Keratinocyte (primary cell): ENCODE results near the gene MAPK13. TPM values are rescaled to one million over a fixed set of nuclear protein-coding genes. Genes with fewer than 3 reads are reported as not detected.
A peak's percentile ranks its signal among the peaks of the same experiment; 100 is the strongest.

Source experiments
- DNase-seq: peaks from one replicate; pipeline ENCODE4 v3.0.0-alpha.2; 2011; ENCODE audit warnings: low read depth, missing footprints, low spot score
- FAIRE-seq: peaks from 2 replicates; lab custom pipeline; 2011; peaks lifted over from hg19 to GRCh38; lab: Jason Lieb, UNC
- H2AFZ ChIP-seq: 2 replicates; pipeline ENCODE4 v1.6.0; 2012; ENCODE audit warnings: low read length, control low read depth, inconsistent platforms; ENCODE audit not compliant: control insufficient read depth
- H3K27ac ChIP-seq: 2 replicates; pipeline ENCODE4 v1.5.1; 2011; ENCODE audit warnings: low read length; ENCODE audit not compliant: control insufficient read depth, insufficient read depth
- H3K27me3 ChIP-seq: 3 replicates; pipeline ENCODE4 v1.6.0; 2011; ENCODE audit warnings: low read length; ENCODE audit not compliant: control insufficient read depth, insufficient read depth; ENCODE audit errors: extremely low read depth
- H3K36me3 ChIP-seq, 2 experiments: 2 replicates in 1 of 2; 3 replicates in 1 of 2; pipeline ENCODE4 v1.5.1; 2011; ENCODE audit warnings: low read length in 2 of 2, mild to moderate bottlenecking in 1 of 2; ENCODE audit not compliant: control insufficient read depth in 2 of 2, insufficient read depth in 2 of 2; ENCODE audit errors: extremely low read depth in 1 of 2
- H3K4me1 ChIP-seq: 3 replicates; pipeline ENCODE4 v1.5.1; 2011; ENCODE audit warnings: low read length; ENCODE audit not compliant: control insufficient read depth, insufficient read depth; ENCODE audit errors: extremely low read depth
- H3K4me2 ChIP-seq: 3 replicates; pipeline ENCODE4 v1.6.0; 2011; ENCODE audit warnings: low read depth, low read length; ENCODE audit not compliant: control insufficient read depth, insufficient read depth; ENCODE audit errors: extremely low read depth
- H3K4me3 ChIP-seq, 3 experiments: fragments of 200-600 bp in 1 of 3; sonication (generic) in 1 of 3; 2 replicates in 2 of 3; 3 replicates in 1 of 3; pipeline ENCODE4 v1.5.1; 2011 to 2016; ENCODE audit warnings: low read length in 3 of 3, mild to moderate bottlenecking in 3 of 3, control low read depth in 2 of 3, inconsistent platforms in 1 of 3, low read depth in 1 of 3, mixed read lengths in 1 of 3, mixed run types in 1 of 3, moderate library complexity in 1 of 3; ENCODE audit not compliant: control insufficient read depth in 2 of 3, insufficient read depth in 2 of 3; ENCODE audit errors: extremely low read depth in 1 of 3
- H3K79me2 ChIP-seq: 2 replicates; pipeline ENCODE4 v1.6.0; 2012; ENCODE audit warnings: low read length; ENCODE audit not compliant: control insufficient read depth, insufficient read depth
- H3K9ac ChIP-seq: 3 replicates; pipeline ENCODE4 v1.6.0; 2011; ENCODE audit warnings: low read length; ENCODE audit not compliant: control insufficient read depth, insufficient read depth; ENCODE audit errors: extremely low read depth
- H3K9me1 ChIP-seq: 3 replicates; pipeline ENCODE4 v1.6.0; 2011; ENCODE audit warnings: low read length; ENCODE audit not compliant: control insufficient read depth, insufficient read depth; ENCODE audit errors: extremely low read depth
- H3K9me3 ChIP-seq: 2 replicates; pipeline ENCODE4 v1.5.1; 2012; ENCODE audit warnings: low read depth, low read length; ENCODE audit not compliant: control insufficient read depth
- H4K20me1 ChIP-seq: 3 replicates; pipeline ENCODE4 v1.6.0; 2011; ENCODE audit warnings: low read length; ENCODE audit not compliant: control insufficient read depth, insufficient read depth; ENCODE audit errors: extremely low read depth
- CTCF ChIP-seq, 3 experiments: IDR thresholded peaks in 1 of 3; conservative IDR thresholded peaks in 1 of 3; optimal IDR thresholded peaks in 1 of 3; 2 replicates in 2 of 3; 3 replicates in 1 of 3; pipeline versions ENCODE3 to v1.5.1; 2011; ENCODE audit warnings: low read length in 3 of 3, mild to moderate bottlenecking in 3 of 3, moderate library complexity in 2 of 3, control low read depth in 1 of 3, inconsistent platforms in 1 of 3; ENCODE audit not compliant: insufficient read depth in 2 of 3; ENCODE audit errors: extremely low read depth in 1 of 3
- EZH2 ChIP-seq: IDR thresholded peaks from one replicate; pipeline ENCODE4 v1.6.1; 2012; ENCODE audit warnings: inconsistent platforms, mild to moderate bottlenecking, low read length, moderate library complexity
- dilution Hi-C: fragments of 300-500 bp; cut with MboI; formaldehyde crosslinking; loops from one replicate; pipeline ENCODE4 v1.7.0; 2020; ENCODE audit warnings: low sequenced_read_pairs; ENCODE audit not compliant: extremely low pct_ligation_motif_present
- polyA plus RNA-seq, 5 experiments: library from polyadenylated mRNA; depleted of rRNA in 3 of 5; stranded (reverse) in 3 of 5; stranded (forward) in 1 of 5; unstranded in 1 of 5; fragments of >200 nt; gene quantifications; 1 replicate in 1 of 5; 2 replicates in 3 of 5; 3 replicates in 1 of 5; pipeline versions ENCODE4 v1.2.1 to v1.2.3, GENCODE V29; 2011 to 2012; ENCODE audit warnings: missing spikeins in 2 of 5, low read depth in 1 of 5, low replicate concordance in 1 of 5

MAPK13 gene
- polyA plus RNA-seq, 1 donor (not counting 4 experiments of a cell fraction or from before 2014, with no cell fraction given) = 19.3 TPM

GRCh38 chr6:36104836-36105235, 25.5 kb upstream of the MAPK13 start:
- Histone ChIP-seq H3K27me3 (no peaks in the 10 kb centered on the region), H3K4me1 (no peaks in the 10 kb centered on the region), H2AFZ (no peak overlapping the region), H3K9ac (no peak overlapping the region), H4K20me1 (no peaks in the 10 kb centered on the region), H3K27ac (no peak overlapping the region), H3K4me3 (no peak overlapping the region), H3K79me2 (no peaks in the 10 kb centered on the region), H3K36me3 (peaks cover 12 to 25% of the 10 kb centered on the region in 2 experiments), H3K9me1 (no peaks in the 10 kb centered on the region), H3K9me3 (no peaks in the 10 kb centered on the region), H3K4me2 (no peak overlapping the region)
- FAIRE-seq = peak; percentile 5
- DNase-seq = no peak
- TF ChIP-seq EZH2 (no peak), CTCF (optimal IDR thresholded peaks at IDR 0.05 in 1 of 3, IDR thresholded peaks at IDR 0.05 in 1 of 3, conservative IDR thresholded peaks at IDR 0.05 in 1 of 3; ENCODE audit: extremely low read depth in 1 of 3, insufficient read depth in 2 of 3, low read length in 3 of 3) (no peak)
- dilution Hi-C loops = no loop called here

GRCh38 chr6:36109092-36109491, 21.2 kb upstream of the MAPK13 start:
- H3K9me1 ChIP-seq = no peaks in the 10 kb centered on the region
- DNase-seq (no peak), FAIRE-seq (no peak)
- no peak for TF ChIP-seq CTCF (optimal IDR thresholded peaks at IDR 0.05 in 1 of 3, IDR thresholded peaks at IDR 0.05 in 1 of 3, conservative IDR thresholded peaks at IDR 0.05 in 1 of 3; ENCODE audit: extremely low read depth in 1 of 3, insufficient read depth in 2 of 3, low read length in 3 of 3)
- TF ChIP-seq EZH2 = no peak
- H2AFZ ChIP-seq = no peak overlapping the region
- no peaks in the 10 kb centered on the region for H3K27me3 ChIP-seq
- no peak overlapping the region for H3K4me2 ChIP-seq
- peaks cover 14 to 21% of the 10 kb centered on the region in 2 experiments for H3K36me3 ChIP-seq
- dilution Hi-C loops = no loop called here
- H3K4me3 ChIP-seq = no peak overlapping the region
- H3K9ac ChIP-seq = no peak overlapping the region
- H3K27ac ChIP-seq = no peak overlapping the region
- H4K20me1 ChIP-seq = no peaks in the 10 kb centered on the region
- no peaks in the 10 kb centered on the region for H3K79me2 ChIP-seq
- no peaks in the 10 kb centered on the region for H3K4me1 ChIP-seq
- no peaks in the 10 kb centered on the region for H3K9me3 ChIP-seq
